K562 (cell line): ENCODE measurements around the gene BAHD1. TPM values are rescaled to one million over a fixed set of nuclear protein-coding genes. Genes with fewer than 3 reads are reported as not detected.

Experiments
- E2F3 ChIP-seq: fragments of 250-450 bp; sonication (Bioruptor Pico); IDR thresholded peaks from 2 replicates; pipeline ENCODE4 v1.4.0; 2020; ENCODE audit warnings: mild to moderate bottlenecking
- ETV6 ChIP-seq, 3 experiments: fragments of 150-350 bp in 1 of 3; sonication (generic) in 1 of 3; formaldehyde crosslinking in 1 of 3; IDR thresholded peaks; 2 replicates each; pipeline versions ENCODE4 v1.6.1 to v1.8.0; 2014 to 2022; ENCODE audit warnings: borderline replicate concordance in 2 of 3, low read depth in 2 of 3, antibody characterized with exemption in 1 of 3, low read length in 1 of 3, mild to moderate bottlenecking in 1 of 3, missing genetic modification reagents in 1 of 3
- HCFC1 ChIP-seq: IDR thresholded peaks from 2 replicates; pipeline ENCODE4 v1.6.1; 2012; ENCODE audit warnings: low read depth, low read length, improper control_type of control experiment
- HNRNPH1 ChIP-seq: fragments of 200-400 bp; formaldehyde crosslinking; optimal IDR thresholded peaks from 2 replicates; pipeline ENCODE3; 2017; ENCODE audit warnings: low read depth, mild to moderate bottlenecking, low read length, moderate library complexity
- NCOR1 ChIP-seq: fragments of 450-650 bp; IDR thresholded peaks from 2 replicates; pipeline ENCODE4 v1.6.1; 2016; ENCODE audit warnings: mild to moderate bottlenecking, moderate library complexity
- NR4A1 ChIP-seq, 2 experiments: fragments of 250-450 bp in 1 of 2; fragments of 450-650 bp in 1 of 2; sonication (Bioruptor Pico) in 1 of 2; IDR thresholded peaks; 2 replicates each; pipeline versions ENCODE4 v1.4.0 to v1.6.1; 2016 to 2020; ENCODE audit warnings: mild to moderate bottlenecking in 2 of 2, missing compliant biosample characterization in 1 of 2, missing genetic modification characterization in 1 of 2, moderate library complexity in 1 of 2
- SETDB1 ChIP-seq: IDR thresholded peaks from one replicate; pipeline ENCODE4 v1.6.1; 2012; ENCODE audit warnings: low read length, control low read depth, inconsistent platforms
- ZNF175 ChIP-seq: fragments of 200-800 bp; sonication (Bioruptor generic); IDR thresholded peaks from 2 replicates; pipeline ENCODE4 v1.6.1; 2016; ENCODE audit warnings: low read depth, mild to moderate bottlenecking, missing genetic modification characterization, missing compliant biosample characterization
- polyA plus RNA-seq, 8 experiments: library from polyadenylated mRNA; depleted of rRNA in 4 of 8; stranded (reverse) in 5 of 8; unstranded in 3 of 8; fragments of >200 nt; fragmentation: Nextera tagmentation in 2 of 8; fragmentation: Illumina TruSeq in 1 of 8; extraction: Ambion mirVana in 2 of 8; extraction: Trizol in 1 of 8; gene quantifications; 2 replicates each; pipeline versions ENCODE4 v1.2.1 to v1.2.3, GENCODE V29; 2011 to 2014; ENCODE audit warnings: inconsistent platforms in 1 of 8, missing spikeins in 1 of 8
- total RNA-seq, 7 experiments: library from RNA; depleted of rRNA in 6 of 7; stranded (reverse); fragments of >200 nt in 6 of 7; fragmentation: Illumina TruSeq in 2 of 7; extraction: Trizol in 2 of 7; gene quantifications; 2 replicates each; pipeline versions ENCODE4 v1.2.1 to v1.2.3, GENCODE V29; 2011 to 2021; ENCODE audit warnings: low replicate concordance in 1 of 7
- TF ChIP-seq, protein P1 (sequence below): fragments of 150-350 bp; conservative IDR thresholded peaks from 2 replicates; pipeline ENCODE4 v1.6.1; 2014; ENCODE audit warnings: low read length

BAHD1 gene
- total and polyA plus RNA-seq, 9 of the 15 experiments (the other 6 are each of a cell fraction or from before 2014, with no cell fraction given) = 0.55 to 38.5 (median 11.5) TPM

GRCh38 chr15:40506964-40507571, 66.3 kb downstream of the BAHD1 start (continued):
- TF ChIP-seq E2F3 (CRISPR knock-in tag) (0 out of 2 replicates have a peak, but pooled peaks have one; percentile 38), NR4A1 (CRISPR knock-in tag; IDR thresholded peaks at IDR 0.05) (no peak), NR4A1 (tag; IDR thresholded peaks at IDR 0.05) (0 out of 2 replicates have a peak, but pooled peaks have one; percentile 43), SETDB1 (no peak), ETV6 (IDR thresholded peaks at IDR 0.05; ENCODE audit: borderline replicate concordance in 1 of 2, low read depth in 2 of 2, low read length in 1 of 2) (no peak), ETV6 (CRISPR knock-in tag; IDR thresholded peaks at IDR 0.05; ENCODE audit: borderline replicate concordance) (0 out of 2 replicates have a peak, but pooled peaks have one; percentile 26), ZNF175 (0 out of 2 replicates have a peak, but pooled peaks have one; percentile 27), NCOR1 (no peak), HCFC1 (peak; percentile 42; the same call in 1 of the 2 replicates), HNRNPH1 (no peak)
- TF ChIP-seq, protein P1, sequence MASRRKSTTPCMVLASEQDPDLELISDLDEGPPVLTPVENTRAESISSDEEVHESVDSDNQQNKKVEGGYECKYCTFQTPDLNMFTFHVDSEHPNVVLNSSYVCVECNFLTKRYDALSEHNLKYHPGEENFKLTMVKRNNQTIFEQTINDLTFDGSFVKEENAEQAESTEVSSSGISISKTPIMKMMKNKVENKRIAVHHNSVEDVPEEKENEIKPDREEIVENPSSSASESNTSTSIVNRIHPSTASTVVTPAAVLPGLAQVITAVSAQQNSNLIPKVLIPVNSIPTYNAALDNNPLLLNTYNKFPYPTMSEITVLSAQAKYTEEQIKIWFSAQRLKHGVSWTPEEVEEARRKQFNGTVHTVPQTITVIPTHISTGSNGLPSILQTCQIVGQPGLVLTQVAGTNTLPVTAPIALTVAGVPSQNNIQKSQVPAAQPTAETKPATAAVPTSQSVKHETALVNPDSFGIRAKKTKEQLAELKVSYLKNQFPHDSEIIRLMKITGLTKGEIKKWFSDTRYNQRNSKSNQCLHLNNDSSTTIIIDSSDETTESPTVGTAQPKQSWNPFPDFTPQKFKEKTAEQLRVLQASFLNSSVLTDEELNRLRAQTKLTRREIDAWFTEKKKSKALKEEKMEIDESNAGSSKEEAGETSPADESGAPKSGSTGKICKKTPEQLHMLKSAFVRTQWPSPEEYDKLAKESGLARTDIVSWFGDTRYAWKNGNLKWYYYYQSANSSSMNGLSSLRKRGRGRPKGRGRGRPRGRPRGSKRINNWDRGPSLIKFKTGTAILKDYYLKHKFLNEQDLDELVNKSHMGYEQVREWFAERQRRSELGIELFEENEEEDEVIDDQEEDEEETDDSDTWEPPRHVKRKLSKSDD = no peak
